Psoas muscle (tissue), 8 donors: ENCODE data around the gene ARHGAP15. TPM values are rescaled to one million over a fixed set of nuclear protein-coding genes. Genes with fewer than 3 reads are reported as not detected.

ENCODE experiments used
- ATAC-seq, 4 donors: fragments of 200-7000 bp; cut with Tn5 transposase; one replicate each; pipeline ENCODE4 v1.9.1; 2020; ENCODE audit warnings: moderate library complexity in 3 of 4, mild to moderate bottlenecking in 2 of 4
- DNase-seq, 2 donors: peaks; one replicate each; pipeline ENCODE4 v3.0.0-alpha.2; 2020
- H3K27ac ChIP-seq: fragments of 200-600 bp; one replicate; pipeline ENCODE4 v1.8.0; 2022
- H3K27me3 ChIP-seq, 3 donors: fragments of 200-600 bp in 1 of 3; one replicate each; pipeline versions ENCODE4 v1.6.1 to v1.8.0; 2013 to 2022; ENCODE audit warnings: low read length in 2 of 3, mild to moderate bottlenecking in 2 of 3, moderate library complexity in 1 of 3; ENCODE audit not compliant: insufficient read depth in 3 of 3
- H3K36me3 ChIP-seq, 2 donors: fragments of 200-600 bp in 1 of 2; one replicate each; pipeline versions ENCODE4 v1.6.1 to v1.8.0; 2013 to 2022; ENCODE audit warnings: low read depth in 1 of 2, mild to moderate bottlenecking in 1 of 2, moderate library complexity in 1 of 2; ENCODE audit not compliant: insufficient read depth in 1 of 2
- H3K4me1 ChIP-seq: fragments of 200-600 bp; one replicate; pipeline ENCODE4 v1.8.0; 2022
- H3K4me3 ChIP-seq: fragments of 200-600 bp; one replicate; pipeline ENCODE4 v1.8.0; 2022; ENCODE audit warnings: mild to moderate bottlenecking
- H3K9me3 ChIP-seq: fragments of 200-600 bp; one replicate; pipeline ENCODE4 v1.8.0; 2022
- WGBS, 3 donors: extraction: QIAGEN DNeasy Blood & Tissue Kit; methylation state at CpG; one replicate each; pipeline versions ENCODE4 v1.1.6 to v1.1.7; 2013; 5-methylcytosine and 5-hydroxymethylcytosine counted together
- intact Hi-C, 2 donors: fragments of 100-400 bp; cut with DNase I; formaldehyde crosslinking; loops; one replicate each; pipeline versions ENCODE4 v1.11.0 to v1.14.2; 2022
- polyA plus RNA-seq, 3 donors: library from polyadenylated mRNA; stranded (reverse); fragments of 200-250 nt; gene quantifications; one replicate each; pipeline ENCODE4 v1.2.3, GENCODE V29; 2013
- total RNA-seq, 4 donors: library from RNA; stranded (reverse); fragmentation: NEBNext Ultra II Directional in 2 of 4; extraction: Animal tissue kit (Norgen Biotek cat#: 25700) in 2 of 4; gene quantifications; one replicate each; pipeline versions ENCODE4 v1.2.1 to v1.2.4, GENCODE V29; 2021 to 2023
- TF ChIP-seq, protein P1 (sequence below): fragments of 200-600 bp; IDR thresholded peaks from one replicate; pipeline ENCODE4 v1.8.0; 2022; ENCODE audit warnings: antibody characterized with exemption
- donor health status: healthy with polysubstance abuse.
- donor health status: DM: no; HTN: no; CAD: no; lungs with moderate emphysema.
- donor health status: Bipolar disorder and iron deficiency.
- donor health status: healthy.
- donor health status: DM: yes; HTN: yes; CAD: no.
- donor health status: DM: no; HTN: no; CAD: no.
- donor health status: DM: no; HTN: no; CAD: no.
- donor health status: DM: yes; HTN: yes; CAD: no.

ARHGAP15 gene
- total and polyA plus RNA-seq, 7 donors, result 0.49 to 3.1 (median 0.95) TPM

DNA sequence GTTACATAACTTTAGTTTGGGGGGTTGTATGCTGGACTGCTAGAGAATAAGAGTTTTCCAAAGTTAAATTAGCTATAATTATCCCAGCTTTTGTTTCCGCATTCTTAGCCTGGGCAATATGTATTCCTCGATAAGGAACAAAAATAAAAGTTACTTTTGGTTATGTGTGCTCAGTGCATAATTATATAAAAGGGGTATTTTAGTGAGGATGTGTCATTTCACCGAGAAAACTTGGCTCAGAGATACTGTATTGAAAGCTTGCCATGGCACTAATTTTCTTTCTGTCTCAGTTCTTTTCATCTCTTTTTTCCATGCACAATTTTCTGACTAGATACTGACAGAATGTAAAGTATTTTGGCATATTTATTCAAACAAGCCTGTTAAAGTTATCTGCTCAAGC is 28.2 kb downstream of the ARHGAP15 start:
- H3K36me3 ChIP-seq, result no peaks in the 10 kb centered on the region
- ATAC-seq, result no peak
- no peaks in the 10 kb centered on the region for H3K4me1 ChIP-seq
- no peak for DNase-seq
- no peak overlapping the region for H3K4me3 ChIP-seq
- no peak overlapping the region for H3K27ac ChIP-seq
- H3K9me3 ChIP-seq, result no peaks in the 10 kb centered on the region
- H3K27me3 ChIP-seq, result no peaks in the 10 kb centered on the region
- intact Hi-C loops, result no loop called here
- TF ChIP-seq, protein P1, sequence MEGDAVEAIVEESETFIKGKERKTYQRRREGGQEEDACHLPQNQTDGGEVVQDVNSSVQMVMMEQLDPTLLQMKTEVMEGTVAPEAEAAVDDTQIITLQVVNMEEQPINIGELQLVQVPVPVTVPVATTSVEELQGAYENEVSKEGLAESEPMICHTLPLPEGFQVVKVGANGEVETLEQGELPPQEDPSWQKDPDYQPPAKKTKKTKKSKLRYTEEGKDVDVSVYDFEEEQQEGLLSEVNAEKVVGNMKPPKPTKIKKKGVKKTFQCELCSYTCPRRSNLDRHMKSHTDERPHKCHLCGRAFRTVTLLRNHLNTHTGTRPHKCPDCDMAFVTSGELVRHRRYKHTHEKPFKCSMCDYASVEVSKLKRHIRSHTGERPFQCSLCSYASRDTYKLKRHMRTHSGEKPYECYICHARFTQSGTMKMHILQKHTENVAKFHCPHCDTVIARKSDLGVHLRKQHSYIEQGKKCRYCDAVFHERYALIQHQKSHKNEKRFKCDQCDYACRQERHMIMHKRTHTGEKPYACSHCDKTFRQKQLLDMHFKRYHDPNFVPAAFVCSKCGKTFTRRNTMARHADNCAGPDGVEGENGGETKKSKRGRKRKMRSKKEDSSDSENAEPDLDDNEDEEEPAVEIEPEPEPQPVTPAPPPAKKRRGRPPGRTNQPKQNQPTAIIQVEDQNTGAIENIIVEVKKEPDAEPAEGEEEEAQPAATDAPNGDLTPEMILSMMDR, result no peak
- WGBS, 3 donors, result 36 to 49% (median 40%) methylated on average over 3 of the region's 3 CpGs

DNA sequence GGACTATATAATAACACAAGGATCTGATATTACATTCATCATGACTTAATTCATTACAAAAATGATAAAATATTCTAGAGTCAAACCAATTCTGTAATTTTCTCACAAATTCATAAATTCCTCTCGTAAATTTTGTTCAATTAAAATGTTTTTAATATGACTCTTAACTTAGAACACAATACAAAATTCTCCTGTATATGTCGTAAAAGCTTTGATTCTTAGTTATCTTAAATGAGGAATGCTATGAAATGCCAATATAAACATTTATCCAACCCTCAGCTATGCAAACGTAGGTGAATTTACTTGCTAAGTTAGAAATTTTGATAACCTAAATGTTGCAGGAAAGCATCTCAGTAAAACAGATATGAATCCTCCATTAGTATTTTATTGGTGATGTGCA is 28.9 kb downstream of the ARHGAP15 start:
- ATAC-seq, result no peak
- 87 to 90% (median 89%) methylated on average over 3 of the region's 3 CpGs for WGBS, 3 donors
- Histone ChIP-seq H3K27me3 (no peaks in the 10 kb centered on the region), H3K4me3 (no peak overlapping the region), H3K36me3 (no peaks in the 10 kb centered on the region), H3K4me1 (no peaks in the 10 kb centered on the region), H3K9me3 (no peaks in the 10 kb centered on the region), H3K27ac (no peak overlapping the region)
- intact Hi-C loops, result no loop called here
- DNase-seq, result no peak
- TF ChIP-seq, protein P1, result no peak

DNA sequence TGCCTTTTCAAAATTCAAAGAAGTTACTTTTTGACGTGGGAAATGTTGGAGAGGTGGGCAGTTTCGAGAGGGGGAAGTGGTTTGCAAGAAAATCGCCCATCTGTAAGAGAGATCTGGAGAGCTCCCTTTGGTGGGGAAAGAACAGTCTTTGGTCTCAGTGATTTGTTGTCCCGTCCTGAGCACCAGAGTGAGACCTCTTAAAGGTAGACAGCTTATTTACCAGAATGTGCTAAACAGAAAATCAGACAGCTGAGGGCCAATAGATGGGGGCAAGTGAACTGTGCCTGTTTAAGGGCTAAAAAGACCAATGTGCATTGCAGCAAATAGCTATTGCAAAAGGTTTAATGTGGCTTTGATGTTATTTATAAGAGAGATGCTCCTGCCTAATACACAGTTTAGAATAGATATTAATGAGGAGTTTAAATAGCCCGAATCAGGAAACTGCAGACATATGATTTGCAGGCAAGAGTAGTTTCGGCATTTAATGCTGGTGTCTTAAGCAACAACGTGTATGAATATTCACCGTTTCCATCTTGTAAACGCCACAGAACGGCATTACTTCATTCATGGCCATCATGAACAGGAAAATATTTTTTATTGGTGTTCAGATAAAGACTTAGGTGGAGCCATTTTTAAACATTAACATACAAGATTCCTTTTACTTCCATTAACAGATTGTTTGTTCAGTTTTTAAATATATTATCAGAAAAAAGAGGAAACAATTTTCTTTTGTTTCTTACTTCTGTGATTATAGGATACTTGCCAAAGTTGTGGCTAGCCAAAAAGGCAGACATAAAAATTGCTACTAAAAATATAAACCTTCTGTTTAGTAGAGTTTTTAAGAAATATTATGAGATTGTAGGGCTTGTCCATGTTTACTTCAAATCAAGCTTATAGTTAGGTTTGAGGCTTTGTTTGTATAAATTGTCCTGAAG is 29.6 kb downstream of the ARHGAP15 start:
- 76 to 80% (median 77%) methylated on average over 10 of the region's 10 CpGs for WGBS, 3 donors
- Histone ChIP-seq H3K36me3 (no peaks in the 10 kb centered on the region), H3K4me3 (no peak overlapping the region), H3K4me1 (no peaks in the 10 kb centered on the region), H3K9me3 (no peaks in the 10 kb centered on the region), H3K27ac (no peak overlapping the region), H3K27me3 (no peaks in the 10 kb centered on the region)
- TF ChIP-seq, protein P1, result no peak
- DNase-seq (no peak), ATAC-seq (no peak)
- intact Hi-C loops, result no loop called here

DNA sequence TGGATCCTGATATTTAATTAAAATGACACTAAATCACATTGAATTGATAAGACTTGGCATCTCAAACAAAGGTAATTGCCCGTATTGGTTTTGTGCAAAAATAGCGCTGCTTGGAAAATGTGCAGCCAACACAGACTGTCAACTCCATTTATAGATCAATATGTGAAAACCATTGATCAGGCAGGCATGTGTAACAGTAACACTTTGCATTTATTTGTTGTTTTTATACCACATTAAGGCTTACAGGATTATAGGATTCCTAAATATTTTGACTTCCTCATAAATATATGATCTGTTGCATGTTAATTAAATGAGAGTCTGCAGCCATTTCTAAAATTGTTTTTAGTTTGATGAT is 30.2 kb downstream of the ARHGAP15 start:
- Histone ChIP-seq H3K4me3 (no peak overlapping the region), H3K27ac (no peak overlapping the region), H3K36me3 (no peaks in the 10 kb centered on the region), H3K27me3 (no peaks in the 10 kb centered on the region), H3K9me3 (no peaks in the 10 kb centered on the region), H3K4me1 (no peaks in the 10 kb centered on the region)
- DNase-seq (no peak), ATAC-seq (no peak)
- TF ChIP-seq, protein P1, result no peak
- WGBS, 3 donors, result 83 to 88% (median 85%) methylated on average over 2 of the region's 2 CpGs
- intact Hi-C loops, result no loop called here
